GM15510 (cell line): ENCODE results near the gene PPIL6.

Experiments
- POLR2A ChIP-seq: IDR thresholded peaks from 3 replicates; pipeline ENCODE4 v1.6.1; 2011; ENCODE audit warnings: borderline replicate concordance; ENCODE audit not compliant: insufficient read length; ENCODE audit errors: extremely low read depth

The PPIL6 gene

GRCh38 chr6:109440331-109441068 is at the start of gene PPIL6, which contains the start of gene SMPD2:
Gene PPIL6 (minus strand): TSS chr6:109440628. CDS start chr6:109440590, 38 bp downstream.
Gene SMPD2 (plus strand): TSS chr6:109440724. CDS start chr6:109441122, 398 bp downstream.
- no peak for TF ChIP-seq POLR2A

- no peak for TF ChIP-seq POLR2A
Observed at GRCh38 chr6:109488001-109488400, 47.6 kb upstream of the PPIL6 start.

GRCh38 chr6:109486068-109486467 is 45.6 kb upstream of the PPIL6 start:
- TF ChIP-seq POLR2A: no peak

GRCh38 chr6:109485266-109485935 is 45.0 kb upstream of the PPIL6 start:
- no peak for TF ChIP-seq POLR2A

- TF ChIP-seq POLR2A: no peak
Observed at GRCh38 chr6:109484122-109484521, 43.7 kb upstream of the PPIL6 start.

GRCh38 chr6:109483735-109484057 is 43.3 kb upstream of the PPIL6 start:
- no peak for TF ChIP-seq POLR2A

- TF ChIP-seq POLR2A: peak; percentile 81
Observed at GRCh38 chr6:109482905-109483734, 42.7 kb upstream of the PPIL6 start, which contains the start of gene ZBTB24. Gene ZBTB24 (minus strand): TSS chr6:109483219. CDS start chr6:109482026, 1,193 bp downstream.

GRCh38 chr6:109480993-109481480 is 40.6 kb upstream of the PPIL6 start:
- no peak for TF ChIP-seq POLR2A

- no peak for TF ChIP-seq POLR2A
Observed at GRCh38 chr6:109478841-109479624, 38.6 kb upstream of the PPIL6 start.

GRCh38 chr6:109478222-109478805 is 37.9 kb upstream of the PPIL6 start:
- TF ChIP-seq POLR2A: no peak

GRCh38 chr6:109477725-109478124 is 37.3 kb upstream of the PPIL6 start:
- TF ChIP-seq POLR2A: no peak

GRCh38 chr6:109477184-109477583 is 36.8 kb upstream of the PPIL6 start:
- no peak for TF ChIP-seq POLR2A

GRCh38 chr6:109475625-109476024 is 35.2 kb upstream of the PPIL6 start:
- no peak for TF ChIP-seq POLR2A

GRCh38 chr6:109474995-109475394 is 34.6 kb upstream of the PPIL6 start:
- no peak for TF ChIP-seq POLR2A

GRCh38 chr6:109473120-109473519 is 32.7 kb upstream of the PPIL6 start:
- TF ChIP-seq POLR2A: no peak
